Fibroblast of lung (primary cell): ENCODE data around the gene TBC1D22A. TPM values are rescaled to one million over a fixed set of nuclear protein-coding genes. Genes with fewer than 3 reads are reported as not detected.

Experiments used
- DNase-seq, 2 donors: peaks; one replicate each; pipeline versions ENCODE4 v3.0.0 to v3.0.0-alpha.2; 2010; ENCODE audit warnings: low read depth in 2 of 2
- H2AFZ ChIP-seq: 2 replicates; pipeline ENCODE4 v1.5.1; 2012; ENCODE audit warnings: low read length, control low read depth, inconsistent platforms
- H3K27ac ChIP-seq: 2 replicates; pipeline ENCODE4 v1.5.1; 2011; ENCODE audit warnings: low read length, control low read depth; ENCODE audit not compliant: insufficient read depth
- H3K27me3 ChIP-seq: 2 replicates; pipeline ENCODE4 v1.5.1; 2011; ENCODE audit warnings: mild to moderate bottlenecking, low read length; ENCODE audit not compliant: control insufficient read depth, insufficient read depth
- H3K36me3 ChIP-seq: 2 replicates; pipeline ENCODE4 v1.5.1; 2011; ENCODE audit warnings: low read length; ENCODE audit not compliant: control insufficient read depth, insufficient read depth
- H3K4me1 ChIP-seq: 2 replicates; pipeline ENCODE4 v1.5.1; 2011; ENCODE audit warnings: low read length; ENCODE audit not compliant: control insufficient read depth, insufficient read depth; ENCODE audit errors: extremely low read depth
- H3K4me2 ChIP-seq: 2 replicates; pipeline ENCODE4 v1.5.1; 2011; ENCODE audit warnings: low read length, control low read depth; ENCODE audit not compliant: insufficient read depth; ENCODE audit errors: extremely low read depth
- H3K4me3 ChIP-seq, 4 experiments: fragments of 200-600 bp in 1 of 4; sonication (generic) in 1 of 4; replicated peaks in 1 of 4; 2 replicates each; pipeline ENCODE4 v1.5.1; 2011 to 2016; ENCODE audit warnings: low read length in 4 of 4, low read depth in 3 of 4, mild to moderate bottlenecking in 3 of 4, control low read depth in 2 of 4, inconsistent platforms in 1 of 4, mixed read lengths in 1 of 4; ENCODE audit not compliant: insufficient read depth in 1 of 4; ENCODE audit errors: control extremely low read depth in 1 of 4
- H3K79me2 ChIP-seq: 2 replicates; pipeline ENCODE4 v1.5.1; 2012; ENCODE audit warnings: mild to moderate bottlenecking, low read length, inconsistent platforms; ENCODE audit not compliant: control insufficient read depth, insufficient read depth
- H3K9ac ChIP-seq: 2 replicates; pipeline ENCODE4 v1.5.1; 2011; ENCODE audit warnings: mild to moderate bottlenecking, low read length, control low read depth; ENCODE audit not compliant: insufficient read depth
- H3K9me3 ChIP-seq: 2 replicates; pipeline ENCODE4 v1.5.1; 2012; ENCODE audit warnings: low read depth, low read length; ENCODE audit not compliant: control insufficient read depth, insufficient read depth
- H4K20me1 ChIP-seq: 2 replicates; pipeline ENCODE4 v1.5.1; 2011; ENCODE audit warnings: low read length; ENCODE audit not compliant: control insufficient read depth, insufficient read depth; ENCODE audit errors: extremely low read depth
- CTCF ChIP-seq, 2 donors: IDR thresholded peaks in 1 of 2; conservative IDR thresholded peaks in 1 of 2; 1 replicate in 1 of 2; 2 replicates in 1 of 2; pipeline ENCODE4 v1.5.1; 2011 to 2012; ENCODE audit warnings: low read length in 2 of 2, control low read depth in 1 of 2, inconsistent platforms in 1 of 2, low read depth in 1 of 2, mild to moderate bottlenecking in 1 of 2
- EZH2 ChIP-seq: IDR thresholded peaks from 2 replicates; pipeline ENCODE4 v1.5.1; 2012; ENCODE audit warnings: low read length, control low read depth, mild to moderate bottlenecking; ENCODE audit errors: missing control alignments
- polyA plus RNA-seq, 2 donors: library from polyadenylated mRNA; depleted of rRNA in 1 of 2; stranded (reverse) in 1 of 2; unstranded in 1 of 2; fragments of >200 nt; gene quantifications; 2 replicates each; pipeline ENCODE4 v1.2.1, GENCODE V29; 2011 to 2012; ENCODE audit warnings: missing spikeins in 1 of 2
- total RNA-seq: library from RNA; depleted of rRNA; stranded (reverse); fragments of >200 nt; gene quantifications from 2 replicates; pipeline ENCODE4 v1.2.1, GENCODE V29; 2014

Gene TBC1D22A
- total and polyA plus RNA-seq, 2 donors (not counting 1 experiment from before 2014, with no cell fraction given): 11.6 to 17.6 TPM

GRCh38 chr22:47090591-47091245 is 328.3 kb downstream of the TBC1D22A start:
- Histone ChIP-seq H3K27ac (peak overlapping the region; percentile 31), H3K79me2 (no peaks in the 10 kb centered on the region), H4K20me1 (no peaks in the 10 kb centered on the region), H3K4me3 (peak overlapping the region; percentile 47 to 59 (median 54)), H3K4me2 (peak overlapping the region; percentile 85), H2AFZ (peak overlapping the region; percentile 55), H3K4me1 (no peaks in the 10 kb centered on the region), H3K9ac (no peak overlapping the region), H3K9me3 (no peaks in the 10 kb centered on the region), H3K27me3 (no peaks in the 10 kb centered on the region), H3K36me3 (no peaks in the 10 kb centered on the region)
- DNase-seq: peak; percentile 47 to 57
- TF ChIP-seq EZH2: no peak

- no peaks in the 10 kb centered on the region for H3K27me3 ChIP-seq
- peak overlapping the region; percentile 55 for H2AFZ ChIP-seq
- H3K79me2 ChIP-seq: no peaks in the 10 kb centered on the region
- no peaks in the 10 kb centered on the region for H3K9me3 ChIP-seq
- peak overlapping the region; percentile 85 for H3K4me2 ChIP-seq
- peak overlapping the region; percentile 31 for H3K27ac ChIP-seq
- no peaks in the 10 kb centered on the region for H3K4me1 ChIP-seq
- no peak overlapping the region for H3K9ac ChIP-seq
- TF ChIP-seq EZH2 (no peak), CTCF (conservative IDR thresholded peaks at IDR 0.05 in 1 of 2, IDR thresholded peaks at IDR 0.05 in 1 of 2; ENCODE audit: low read depth in 1 of 2, low read length in 2 of 2) (no peak)
- H3K4me3 ChIP-seq: peak overlapping the region; percentile 47 to 59 (median 54)
- no peaks in the 10 kb centered on the region for H3K36me3 ChIP-seq
- DNase-seq: peak in 1 of 2 donors; percentile 14
- H4K20me1 ChIP-seq: no peaks in the 10 kb centered on the region
Observed at GRCh38 chr22:47091246-47091651, 328.8 kb downstream of the TBC1D22A start.

- Histone ChIP-seq H3K9ac (no peak overlapping the region), H3K27me3 (no peaks in the 10 kb centered on the region), H4K20me1 (no peaks in the 10 kb centered on the region), H3K4me3 (no peak overlapping the region), H3K4me2 (no peak overlapping the region), H3K4me1 (no peaks in the 10 kb centered on the region), H2AFZ (no peak overlapping the region), H3K79me2 (no peaks in the 10 kb centered on the region), H3K27ac (no peak overlapping the region), H3K9me3 (no peaks in the 10 kb centered on the region), H3K36me3 (no peaks in the 10 kb centered on the region)
- DNase-seq: no peak
- TF ChIP-seq CTCF (conservative IDR thresholded peaks at IDR 0.05 in 1 of 2, IDR thresholded peaks at IDR 0.05 in 1 of 2; ENCODE audit: low read depth in 1 of 2, low read length in 2 of 2) (no peak), EZH2 (no peak)
Observed at GRCh38 chr22:47091921-47092700, 329.7 kb downstream of the TBC1D22A start.
